Measurements from ENCODE around the gene ZNF423. TPM values are rescaled to one million over a fixed set of nuclear protein-coding genes. Genes with fewer than 3 reads are reported as not detected.

The ZNF423 gene
- total and polyA plus RNA-seq, 2 of the 13 experiments (the other 11 are each of a cell fraction or from before 2014, with no cell fraction given) = 0.07 to 0.31 TPM

DNA sequence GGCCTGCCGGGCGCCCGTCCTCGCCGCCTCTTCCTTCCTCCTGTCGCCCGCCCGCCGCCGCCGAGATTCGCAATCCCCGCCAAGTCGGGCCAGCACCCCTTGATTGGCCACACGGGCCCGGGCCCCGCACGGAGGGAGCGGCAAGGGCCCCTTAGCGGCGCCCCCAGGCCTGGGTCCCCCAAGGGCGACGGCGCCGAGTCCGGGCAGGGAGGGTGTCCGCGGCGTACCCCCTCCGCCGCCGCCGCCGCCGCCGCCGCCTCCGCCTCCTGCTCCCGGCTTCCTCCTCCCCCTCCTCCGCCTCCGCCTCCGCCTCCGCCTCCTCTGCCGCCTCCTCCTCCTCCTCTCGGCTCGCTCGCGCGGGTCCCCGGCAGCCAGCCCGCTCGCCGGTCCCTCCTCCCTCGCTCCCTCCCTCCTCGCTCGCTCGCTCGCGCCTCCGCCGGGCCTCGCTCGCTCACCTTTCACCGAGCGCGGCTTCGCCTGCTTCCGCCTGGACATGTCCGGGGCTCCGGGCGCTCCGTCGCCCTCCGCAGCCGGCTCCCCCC lies 561 bp downstream of the ZNF423 start (continued):
- TF ChIP-seq, protein P1, sequence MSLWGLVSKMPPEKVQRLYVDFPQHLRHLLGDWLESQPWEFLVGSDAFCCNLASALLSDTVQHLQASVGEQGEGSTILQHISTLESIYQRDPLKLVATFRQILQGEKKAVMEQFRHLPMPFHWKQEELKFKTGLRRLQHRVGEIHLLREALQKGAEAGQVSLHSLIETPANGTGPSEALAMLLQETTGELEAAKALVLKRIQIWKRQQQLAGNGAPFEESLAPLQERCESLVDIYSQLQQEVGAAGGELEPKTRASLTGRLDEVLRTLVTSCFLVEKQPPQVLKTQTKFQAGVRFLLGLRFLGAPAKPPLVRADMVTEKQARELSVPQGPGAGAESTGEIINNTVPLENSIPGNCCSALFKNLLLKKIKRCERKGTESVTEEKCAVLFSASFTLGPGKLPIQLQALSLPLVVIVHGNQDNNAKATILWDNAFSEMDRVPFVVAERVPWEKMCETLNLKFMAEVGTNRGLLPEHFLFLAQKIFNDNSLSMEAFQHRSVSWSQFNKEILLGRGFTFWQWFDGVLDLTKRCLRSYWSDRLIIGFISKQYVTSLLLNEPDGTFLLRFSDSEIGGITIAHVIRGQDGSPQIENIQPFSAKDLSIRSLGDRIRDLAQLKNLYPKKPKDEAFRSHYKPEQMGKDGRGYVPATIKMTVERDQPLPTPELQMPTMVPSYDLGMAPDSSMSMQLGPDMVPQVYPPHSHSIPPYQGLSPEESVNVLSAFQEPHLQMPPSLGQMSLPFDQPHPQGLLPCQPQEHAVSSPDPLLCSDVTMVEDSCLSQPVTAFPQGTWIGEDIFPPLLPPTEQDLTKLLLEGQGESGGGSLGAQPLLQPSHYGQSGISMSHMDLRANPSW (CRISPR knock-in tag; IDR thresholded peaks at IDR 0.05; ENCODE audit: borderline replicate concordance) = no peak
- TF ChIP-seq ZNF570 (CRISPR knock-in tag; IDR thresholded peaks at IDR 0.05; ENCODE audit: borderline replicate concordance) = no peak
- no peak for TF ChIP-seq FLYWCH1 (CRISPR knock-in tag; IDR thresholded peaks at IDR 0.05)
- TF ChIP-seq NFKBIZ (CRISPR knock-in tag; IDR thresholded peaks at IDR 0.05) = no peak
- TF ChIP-seq DNMT1 (CRISPR knock-in tag; IDR thresholded peaks at IDR 0.05) = 0 out of 2 replicates have a peak, but pooled peaks have one; percentile 28
- TF ChIP-seq, protein P2, sequence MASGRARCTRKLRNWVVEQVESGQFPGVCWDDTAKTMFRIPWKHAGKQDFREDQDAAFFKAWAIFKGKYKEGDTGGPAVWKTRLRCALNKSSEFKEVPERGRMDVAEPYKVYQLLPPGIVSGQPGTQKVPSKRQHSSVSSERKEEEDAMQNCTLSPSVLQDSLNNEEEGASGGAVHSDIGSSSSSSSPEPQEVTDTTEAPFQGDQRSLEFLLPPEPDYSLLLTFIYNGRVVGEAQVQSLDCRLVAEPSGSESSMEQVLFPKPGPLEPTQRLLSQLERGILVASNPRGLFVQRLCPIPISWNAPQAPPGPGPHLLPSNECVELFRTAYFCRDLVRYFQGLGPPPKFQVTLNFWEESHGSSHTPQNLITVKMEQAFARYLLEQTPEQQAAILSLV (CRISPR knock-in tag; IDR thresholded peaks at IDR 0.05; ENCODE audit: borderline replicate concordance) = no peak
- TF ChIP-seq SNAI1 (CRISPR knock-in tag; IDR thresholded peaks at IDR 0.05; ENCODE audit: borderline replicate concordance) = no peak
- no peak for TF ChIP-seq ZNF30 (CRISPR knock-in tag; IDR thresholded peaks at IDR 0.05)
- TF ChIP-seq ZFY (CRISPR knock-in tag; IDR thresholded peaks at IDR 0.05) = peak; percentile 17; the same call in 1 of the 2 replicates
- TF ChIP-seq ISL2 (CRISPR knock-in tag; IDR thresholded peaks at IDR 0.05) = no peak
- TF ChIP-seq HNF4G (IDR thresholded peaks at IDR 0.05; ENCODE audit: borderline replicate concordance, low read depth, low read length) = no peak
- no peak for TF ChIP-seq HNF4G (CRISPR knock-in tag; IDR thresholded peaks at IDR 0.05; ENCODE audit: borderline replicate concordance, low read depth)
- no peak for TF ChIP-seq NAIF1 (CRISPR knock-in tag; IDR thresholded peaks at IDR 0.05; ENCODE audit: borderline replicate concordance)
- no peak for TF ChIP-seq SMAD9 (CRISPR knock-in tag; IDR thresholded peaks at IDR 0.05)
- TF ChIP-seq HCFC1 (IDR thresholded peaks at IDR 0.05; ENCODE audit: low read depth, low read length) = no peak
- TF ChIP-seq, protein P3, sequence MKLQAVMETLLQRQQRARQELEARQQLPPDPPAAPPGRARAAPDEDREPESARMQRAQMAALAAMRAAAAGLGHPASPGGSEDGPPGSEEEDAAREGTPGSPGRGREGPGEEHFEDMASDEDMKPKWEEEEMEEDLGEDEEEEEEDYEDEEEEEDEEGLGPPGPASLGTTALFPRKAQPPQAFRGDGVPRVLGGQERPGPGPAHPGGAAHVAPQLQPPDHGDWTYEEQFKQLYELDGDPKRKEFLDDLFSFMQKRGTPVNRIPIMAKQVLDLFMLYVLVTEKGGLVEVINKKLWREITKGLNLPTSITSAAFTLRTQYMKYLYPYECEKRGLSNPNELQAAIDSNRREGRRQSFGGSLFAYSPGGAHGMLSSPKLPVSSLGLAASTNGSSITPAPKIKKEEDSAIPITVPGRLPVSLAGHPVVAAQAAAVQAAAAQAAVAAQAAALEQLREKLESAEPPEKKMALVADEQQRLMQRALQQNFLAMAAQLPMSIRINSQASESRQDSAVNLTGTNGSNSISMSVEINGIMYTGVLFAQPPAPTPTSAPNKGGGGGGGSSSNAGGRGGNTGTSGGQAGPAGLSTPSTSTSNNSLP (IDR thresholded peaks at IDR 0.05; ENCODE audit: low read depth, low read length) = no peak
- TF ChIP-seq, protein P4, sequence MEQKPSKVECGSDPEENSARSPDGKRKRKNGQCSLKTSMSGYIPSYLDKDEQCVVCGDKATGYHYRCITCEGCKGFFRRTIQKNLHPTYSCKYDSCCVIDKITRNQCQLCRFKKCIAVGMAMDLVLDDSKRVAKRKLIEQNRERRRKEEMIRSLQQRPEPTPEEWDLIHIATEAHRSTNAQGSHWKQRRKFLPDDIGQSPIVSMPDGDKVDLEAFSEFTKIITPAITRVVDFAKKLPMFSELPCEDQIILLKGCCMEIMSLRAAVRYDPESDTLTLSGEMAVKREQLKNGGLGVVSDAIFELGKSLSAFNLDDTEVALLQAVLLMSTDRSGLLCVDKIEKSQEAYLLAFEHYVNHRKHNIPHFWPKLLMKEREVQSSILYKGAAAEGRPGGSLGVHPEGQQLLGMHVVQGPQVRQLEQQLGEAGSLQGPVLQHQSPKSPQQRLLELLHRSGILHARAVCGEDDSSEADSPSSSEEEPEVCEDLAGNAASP (CRISPR knock-in tag; IDR thresholded peaks at IDR 0.05; ENCODE audit: borderline replicate concordance) = no peak
- TF ChIP-seq ARNTL (CRISPR knock-in tag; IDR thresholded peaks at IDR 0.05) = no peak
- no peak for TF ChIP-seq CBX1 (IDR thresholded peaks at IDR 0.05; ENCODE audit: low read depth)
- TF ChIP-seq RBM22 (optimal IDR thresholded peaks at IDR 0.05; ENCODE audit: low read length) = no peak
- TF ChIP-seq PCBP1 (IDR thresholded peaks at IDR 0.05; ENCODE audit: borderline replicate concordance, low read depth, low read length) = no peak
- no peak for TF ChIP-seq ZNF530 (CRISPR knock-in tag; IDR thresholded peaks at IDR 0.05; ENCODE audit: low read depth)
- no peak for TF ChIP-seq TMF1 (CRISPR knock-in tag; IDR thresholded peaks at IDR 0.05; ENCODE audit: low read depth)
- TF ChIP-seq MAF1 (CRISPR knock-in tag; IDR thresholded peaks at IDR 0.05; ENCODE audit: borderline replicate concordance) = no peak
- no peak for TF ChIP-seq ELF1 (CRISPR knock-in tag; IDR thresholded peaks at IDR 0.05)
- no peak for TF ChIP-seq ZNF562 (CRISPR knock-in tag; IDR thresholded peaks at IDR 0.05; ENCODE audit: borderline replicate concordance)

Data from HepG2 (cell line).